Osteoblast (primary cell): Measurements from ENCODE around the gene BPIFB3. TPM values are rescaled to one million over a fixed set of nuclear protein-coding genes. Genes with fewer than 3 reads are reported as not detected.

Experiments used
- DNase-seq: peaks from one replicate; pipeline ENCODE4 v3.0.0; 2011; ENCODE audit warnings: low spot score, mixed read lengths; ENCODE audit not compliant: insufficient read length; ENCODE audit errors: missing footprints
- H2AFZ ChIP-seq: 2 replicates; pipeline ENCODE4 v1.6.0; 2011; ENCODE audit warnings: mild to moderate bottlenecking, low read length
- H3K27ac ChIP-seq: 2 replicates; pipeline ENCODE4 v1.5.1; 2011; ENCODE audit warnings: mild to moderate bottlenecking, low read depth, low read length, moderate library complexity
- H3K27me3 ChIP-seq: 2 replicates; pipeline ENCODE4 v1.6.0; 2012; ENCODE audit warnings: mild to moderate bottlenecking, control low read depth, inconsistent platforms, low read length, moderate library complexity; ENCODE audit not compliant: insufficient read depth
- H3K36me3 ChIP-seq: 2 replicates; pipeline ENCODE4 v1.5.1; 2011; ENCODE audit warnings: mild to moderate bottlenecking, low read length, control low read depth, moderate library complexity; ENCODE audit not compliant: insufficient read depth
- H3K4me1 ChIP-seq: 2 replicates; pipeline ENCODE4 v1.5.1; 2011; ENCODE audit warnings: mild to moderate bottlenecking, low read length, control low read depth, moderate library complexity; ENCODE audit not compliant: insufficient read depth
- H3K4me2 ChIP-seq: 2 replicates; pipeline ENCODE4 v1.6.0; 2011; ENCODE audit warnings: mild to moderate bottlenecking, low read length; ENCODE audit not compliant: insufficient read depth
- H3K4me3 ChIP-seq: fragments of 200-600 bp; sonication (generic); 3 replicates; pipeline ENCODE4 v1.5.1; 2012; ENCODE audit warnings: mild to moderate bottlenecking, low read length, inconsistent platforms; ENCODE audit not compliant: insufficient read depth
- H3K79me2 ChIP-seq: 2 replicates; pipeline ENCODE4 v1.6.0; 2012; ENCODE audit warnings: mild to moderate bottlenecking, low read length, control low read depth, inconsistent platforms; ENCODE audit not compliant: insufficient read depth
- H3K9me3 ChIP-seq: 2 replicates; pipeline ENCODE4 v1.5.1; 2011; ENCODE audit warnings: low read depth, low read length, control low read depth
- H4K20me1 ChIP-seq: 2 replicates; pipeline ENCODE4 v1.6.0; 2012; ENCODE audit warnings: mild to moderate bottlenecking, low read length, control low read depth; ENCODE audit not compliant: insufficient read depth
- total RNA-seq: library from RNA; depleted of rRNA; stranded (reverse); fragments of >200 nt; gene quantifications from 2 replicates; pipeline ENCODE4 v1.2.3, GENCODE V29; 2012
- TF ChIP-seq, protein P1 (sequence below): IDR thresholded peaks from 2 replicates; pipeline ENCODE4 v1.5.1; 2011; ENCODE audit warnings: mild to moderate bottlenecking, low read depth, low read length, moderate library complexity; ENCODE audit errors: extremely low read depth

BPIFB3 gene
- total RNA-seq, 1 donor, result not detected

DNA sequence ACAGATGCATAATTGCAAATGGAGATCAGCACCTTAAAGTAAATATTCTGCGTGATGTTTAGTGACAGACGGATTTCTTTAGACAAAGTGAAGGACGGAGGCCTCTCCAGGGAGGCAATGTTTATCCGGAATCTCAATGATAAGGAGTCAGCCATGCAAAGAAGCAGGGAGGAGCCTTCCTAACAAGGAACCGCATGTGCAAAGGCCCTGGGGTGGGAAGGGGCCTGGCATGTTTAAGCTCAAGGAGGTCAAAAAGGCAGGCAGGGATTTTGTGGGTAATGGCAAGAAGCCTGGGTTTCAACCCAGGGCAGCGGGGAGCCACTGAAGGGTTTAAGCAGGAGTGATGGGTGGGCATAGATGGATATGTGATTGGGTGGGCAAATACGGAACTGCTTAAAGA lies 678 bp downstream of the BPIFB3 start:
- H3K27ac ChIP-seq, result no peak overlapping the region
- no peaks in the 10 kb centered on the region for H3K27me3 ChIP-seq
- no peaks in the 10 kb centered on the region for H3K79me2 ChIP-seq
- no peak overlapping the region for H3K4me3 ChIP-seq
- H4K20me1 ChIP-seq, result no peaks in the 10 kb centered on the region
- no peaks in the 10 kb centered on the region for H3K9me3 ChIP-seq
- H3K4me1 ChIP-seq, result no peaks in the 10 kb centered on the region
- H3K36me3 ChIP-seq, result no peaks in the 10 kb centered on the region
- H3K4me2 ChIP-seq, result no peak overlapping the region
- H2AFZ ChIP-seq, result no peak overlapping the region
- TF ChIP-seq, protein P1, sequence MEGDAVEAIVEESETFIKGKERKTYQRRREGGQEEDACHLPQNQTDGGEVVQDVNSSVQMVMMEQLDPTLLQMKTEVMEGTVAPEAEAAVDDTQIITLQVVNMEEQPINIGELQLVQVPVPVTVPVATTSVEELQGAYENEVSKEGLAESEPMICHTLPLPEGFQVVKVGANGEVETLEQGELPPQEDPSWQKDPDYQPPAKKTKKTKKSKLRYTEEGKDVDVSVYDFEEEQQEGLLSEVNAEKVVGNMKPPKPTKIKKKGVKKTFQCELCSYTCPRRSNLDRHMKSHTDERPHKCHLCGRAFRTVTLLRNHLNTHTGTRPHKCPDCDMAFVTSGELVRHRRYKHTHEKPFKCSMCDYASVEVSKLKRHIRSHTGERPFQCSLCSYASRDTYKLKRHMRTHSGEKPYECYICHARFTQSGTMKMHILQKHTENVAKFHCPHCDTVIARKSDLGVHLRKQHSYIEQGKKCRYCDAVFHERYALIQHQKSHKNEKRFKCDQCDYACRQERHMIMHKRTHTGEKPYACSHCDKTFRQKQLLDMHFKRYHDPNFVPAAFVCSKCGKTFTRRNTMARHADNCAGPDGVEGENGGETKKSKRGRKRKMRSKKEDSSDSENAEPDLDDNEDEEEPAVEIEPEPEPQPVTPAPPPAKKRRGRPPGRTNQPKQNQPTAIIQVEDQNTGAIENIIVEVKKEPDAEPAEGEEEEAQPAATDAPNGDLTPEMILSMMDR, result no peak
- DNase-seq, result no peak

DNA sequence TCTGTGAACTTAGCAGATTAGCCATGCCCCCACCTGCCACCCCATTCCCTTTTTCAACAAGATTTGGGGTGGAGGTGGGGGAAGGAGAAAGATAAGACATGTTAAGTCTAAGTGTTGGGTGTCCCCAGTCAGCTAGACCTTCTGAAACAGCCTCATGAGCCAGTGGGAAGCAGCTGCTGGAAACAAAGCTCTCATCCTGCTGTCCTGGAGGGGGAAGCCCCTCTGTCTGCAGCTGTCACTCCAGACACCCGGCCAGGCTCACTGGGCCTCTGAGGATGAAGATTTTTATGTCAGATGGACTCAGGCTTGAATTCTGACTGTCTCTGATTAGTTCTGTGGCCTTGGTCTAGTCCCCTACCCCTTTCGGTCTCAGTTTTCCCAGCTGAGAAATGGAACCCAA lies 1.1 kb downstream of the BPIFB3 start:
- Histone ChIP-seq H3K4me1 (no peaks in the 10 kb centered on the region), H3K36me3 (no peaks in the 10 kb centered on the region), H2AFZ (no peak overlapping the region), H3K9me3 (no peaks in the 10 kb centered on the region), H3K4me3 (no peak overlapping the region), H3K79me2 (no peaks in the 10 kb centered on the region), H4K20me1 (no peaks in the 10 kb centered on the region), H3K27ac (no peak overlapping the region), H3K27me3 (no peaks in the 10 kb centered on the region), H3K4me2 (no peak overlapping the region)
- no peak for DNase-seq
- TF ChIP-seq, protein P1, result no peak

DNA sequence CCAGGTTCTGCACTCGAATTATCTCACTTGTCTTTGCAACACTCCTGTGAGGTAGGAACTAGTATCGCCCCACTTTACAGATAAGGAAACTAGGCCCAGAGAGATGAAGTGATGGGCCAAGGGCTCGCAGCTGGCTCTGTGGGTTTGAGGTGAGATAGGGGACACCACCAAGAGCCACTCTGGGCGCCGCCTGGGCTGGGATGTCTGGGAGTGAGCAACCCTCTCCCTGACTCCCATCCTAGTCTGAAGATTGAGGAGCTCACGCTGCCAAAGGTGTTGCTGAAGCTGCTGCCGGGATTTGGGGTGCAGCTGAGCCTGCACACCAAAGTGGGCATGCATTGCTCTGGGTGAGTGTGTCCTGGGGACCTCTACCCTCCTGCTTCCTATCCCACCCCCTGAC lies 5.4 kb downstream of the BPIFB3 start:
- no peak overlapping the region for H3K4me2 ChIP-seq
- H3K36me3 ChIP-seq, result no peaks in the 10 kb centered on the region
- H3K4me1 ChIP-seq, result no peaks in the 10 kb centered on the region
- no peaks in the 10 kb centered on the region for H3K27me3 ChIP-seq
- TF ChIP-seq, protein P1, result no peak
- H2AFZ ChIP-seq, result no peak overlapping the region
- H3K27ac ChIP-seq, result no peak overlapping the region
- no peaks in the 10 kb centered on the region for H3K79me2 ChIP-seq
- H3K9me3 ChIP-seq, result no peaks in the 10 kb centered on the region
- H3K4me3 ChIP-seq, result no peak overlapping the region
- no peaks in the 10 kb centered on the region for H4K20me1 ChIP-seq
- peak; percentile 39 for DNase-seq

DNA sequence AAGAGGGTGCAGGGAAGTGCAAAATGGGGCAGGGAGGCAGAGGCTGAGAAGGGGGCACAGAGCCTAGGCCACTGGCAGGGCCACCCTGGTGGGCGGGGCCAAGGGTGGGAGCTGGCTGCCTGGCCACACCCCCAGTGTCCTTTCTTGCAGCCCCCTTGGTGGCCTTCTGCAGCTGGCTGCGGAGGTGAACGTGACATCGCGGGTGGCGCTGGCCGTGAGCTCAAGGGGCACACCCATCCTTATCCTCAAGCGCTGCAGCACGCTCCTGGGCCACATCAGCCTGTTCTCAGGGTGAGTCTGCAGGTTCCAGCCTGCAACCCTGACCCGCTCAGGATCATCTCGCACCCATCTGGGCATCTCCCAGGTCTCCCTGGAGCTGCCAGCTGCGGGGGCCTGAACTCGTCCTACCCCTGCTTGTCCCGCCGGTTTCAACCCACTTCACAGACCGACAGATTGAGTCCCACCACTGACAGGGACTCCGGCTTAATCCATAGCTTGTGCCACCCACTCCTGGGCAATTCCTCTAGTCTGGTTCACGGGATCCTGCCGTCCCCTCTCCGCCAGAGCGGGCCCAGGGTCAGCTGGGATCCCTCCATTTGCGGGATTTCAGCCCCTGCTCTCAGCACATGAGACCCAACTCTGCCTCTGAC lies 6.2 kb downstream of the BPIFB3 start:
- TF ChIP-seq, protein P1, result no peak
- H3K4me3 ChIP-seq, result no peak overlapping the region
- no peaks in the 10 kb centered on the region for H3K4me1 ChIP-seq
- no peaks in the 10 kb centered on the region for H4K20me1 ChIP-seq
- no peaks in the 10 kb centered on the region for H3K9me3 ChIP-seq
- no peaks in the 10 kb centered on the region for H3K27me3 ChIP-seq
- no peak overlapping the region for H2AFZ ChIP-seq
- no peak overlapping the region for H3K4me2 ChIP-seq
- no peaks in the 10 kb centered on the region for H3K79me2 ChIP-seq
- no peaks in the 10 kb centered on the region for H3K36me3 ChIP-seq
- H3K27ac ChIP-seq, result no peak overlapping the region
- DNase-seq, result peak; percentile 45
